NCI-H128 (cell line): ENCODE data around the gene IL17RB.

ENCODE experiments used
- DNase-seq: peaks from one replicate; lab custom pipeline; 2025; ENCODE audit not compliant: unreplicated experiment; lab: John Stamatoyannopoulos, UW

The IL17RB gene

GRCh38 chr3:53811143-53811927, 35.0 kb upstream of the IL17RB start:
- DNase-seq: no peak

DNA sequence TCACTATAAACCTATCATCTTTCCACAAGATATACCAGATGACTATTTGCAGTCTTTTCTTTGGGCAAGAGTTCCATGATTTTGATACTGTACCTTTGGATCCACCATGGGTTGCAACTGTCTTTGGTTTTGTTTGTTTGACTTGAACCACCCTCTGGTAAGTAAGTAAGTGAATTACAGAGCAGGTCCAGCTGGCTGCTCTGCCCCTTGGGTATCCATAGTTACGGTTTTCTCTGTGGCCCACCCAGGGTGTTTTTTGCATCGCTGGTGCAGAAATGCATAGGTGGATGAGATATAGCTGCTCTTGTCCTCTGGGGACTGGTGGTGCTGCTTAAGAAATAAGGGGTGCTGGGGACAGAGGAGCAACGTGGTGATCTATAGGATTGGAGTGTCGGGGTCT, 33.9 kb upstream of the IL17RB start:
- no peak for DNase-seq

DNA sequence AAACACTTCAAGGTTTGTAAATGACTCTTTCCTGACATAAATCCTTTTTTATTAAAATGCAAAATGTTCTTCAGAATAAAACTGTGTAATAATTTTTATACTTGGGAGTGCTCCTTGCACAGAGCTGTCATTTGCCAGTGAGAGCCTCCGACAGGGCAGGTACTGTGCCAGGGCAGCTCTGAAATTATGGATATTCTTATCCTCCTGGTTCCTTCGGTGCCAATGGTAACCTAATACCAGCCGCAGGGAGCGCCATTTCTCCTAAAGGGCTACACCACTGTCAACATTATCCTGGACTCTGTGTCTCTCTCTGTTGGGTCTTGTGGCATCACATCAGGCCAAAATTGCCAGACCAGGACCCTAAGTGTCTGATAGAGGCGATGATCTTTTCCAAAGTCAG, 33.1 kb upstream of the IL17RB start:
- DNase-seq: no peak

GRCh38 chr3:53813876-53814275, 32.5 kb upstream of the IL17RB start:
- no peak for DNase-seq

- DNase-seq: no peak
Observed at GRCh38 chr3:53815067-53815466, 31.3 kb upstream of the IL17RB start.

GRCh38 chr3:53815651-53816050, 30.7 kb upstream of the IL17RB start:
- DNase-seq: no peak

- no peak for DNase-seq
Observed at GRCh38 chr3:53816425-53816824, 29.9 kb upstream of the IL17RB start.

DNA sequence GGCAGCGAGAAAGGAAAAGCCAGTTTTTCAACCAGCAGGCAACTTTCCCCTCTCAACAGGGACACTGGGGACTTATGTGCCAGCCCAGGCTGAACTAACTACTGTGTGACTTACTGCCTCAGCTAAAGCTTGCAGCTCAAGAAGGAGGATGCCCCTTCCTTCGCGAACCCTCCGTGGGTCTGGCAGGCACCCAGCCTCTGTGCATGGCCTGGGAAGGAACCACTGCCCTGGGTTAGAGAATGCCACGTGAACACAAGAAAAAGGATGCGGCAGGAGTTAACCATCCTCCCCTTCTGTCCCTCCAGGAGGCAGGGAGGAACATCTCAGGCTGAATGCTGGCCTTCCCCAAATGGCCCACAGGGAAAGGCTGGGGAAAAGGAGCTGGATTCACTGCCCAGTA, 29.2 kb upstream of the IL17RB start:
- DNase-seq: no peak

GRCh38 chr3:53817809-53818208, 28.6 kb upstream of the IL17RB start:
- DNase-seq: no peak

DNA sequence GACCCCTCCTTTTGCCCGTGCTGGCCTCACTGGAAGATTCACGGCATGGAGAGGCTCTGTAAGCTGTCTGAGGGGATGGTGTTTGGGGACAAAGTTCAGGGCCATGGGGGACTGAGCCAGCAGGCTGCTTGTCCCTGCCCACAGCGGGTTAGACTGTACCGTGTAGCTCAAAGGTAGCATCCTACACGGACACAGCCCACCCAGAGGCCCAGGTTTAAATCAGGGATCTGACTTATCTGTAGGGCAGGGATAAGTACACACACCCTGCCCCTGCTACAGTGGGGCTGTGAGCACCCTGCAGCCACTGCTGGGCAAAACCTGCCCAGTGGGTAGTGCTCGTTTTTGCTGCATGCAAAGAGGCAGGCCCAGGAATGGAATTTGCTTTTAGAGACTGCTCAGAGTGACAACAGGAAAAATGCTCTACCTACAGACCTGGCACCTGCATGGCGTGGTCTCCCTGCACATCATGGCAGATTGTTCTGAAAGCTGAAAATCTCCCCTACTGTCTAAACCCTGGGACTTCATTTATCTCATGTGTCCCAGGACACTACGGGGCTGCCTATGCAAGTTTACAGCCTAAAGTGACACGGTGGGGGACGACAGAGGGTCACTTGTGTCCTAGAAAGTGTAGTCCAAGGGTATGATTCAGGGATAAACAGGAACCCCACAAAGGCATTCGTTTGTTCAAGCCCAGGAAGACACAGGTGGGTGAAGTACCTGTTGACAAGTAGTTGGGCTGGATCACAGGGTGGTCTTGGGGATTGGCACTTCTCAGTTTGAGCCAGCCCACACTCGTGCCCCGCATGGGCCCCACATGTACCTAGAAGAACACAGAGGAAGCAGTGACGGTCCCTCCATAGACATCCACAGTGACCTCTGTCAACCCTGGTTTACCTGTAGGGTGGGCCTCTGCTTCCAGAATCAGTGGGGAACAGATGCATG, 27.9 kb upstream of the IL17RB start:
- DNase-seq: no peak

- no peak for DNase-seq
Observed at GRCh38 chr3:53819163-53819868, 27.1 kb upstream of the IL17RB start.

GRCh38 chr3:53820084-53820483, 26.3 kb upstream of the IL17RB start:
- no peak for DNase-seq

GRCh38 chr3:53820756-53821580, 25.4 kb upstream of the IL17RB start:
- no peak for DNase-seq

GRCh38 chr3:53821631-53822121, 24.7 kb upstream of the IL17RB start:
- no peak for DNase-seq

GRCh38 chr3:53822331-53822741, 24.0 kb upstream of the IL17RB start:
- DNase-seq: no peak

- DNase-seq: no peak
Observed at GRCh38 chr3:53823026-53823955, 23.1 kb upstream of the IL17RB start.

GRCh38 chr3:53823956-53824657, 22.3 kb upstream of the IL17RB start:
- no peak for DNase-seq

GRCh38 chr3:53824795-53825194, 21.6 kb upstream of the IL17RB start:
- no peak for DNase-seq

GRCh38 chr3:53826048-53826447, 20.3 kb upstream of the IL17RB start:
- no peak for DNase-seq
